Measurements from ENCODE around the gene GALNS.
"Not testable (repeated sequence)": the region's sequence is repeated elsewhere in the genome, so short reads cannot be mapped to it uniquely, and the experiment has no call there.

The GALNS gene

DNA sequence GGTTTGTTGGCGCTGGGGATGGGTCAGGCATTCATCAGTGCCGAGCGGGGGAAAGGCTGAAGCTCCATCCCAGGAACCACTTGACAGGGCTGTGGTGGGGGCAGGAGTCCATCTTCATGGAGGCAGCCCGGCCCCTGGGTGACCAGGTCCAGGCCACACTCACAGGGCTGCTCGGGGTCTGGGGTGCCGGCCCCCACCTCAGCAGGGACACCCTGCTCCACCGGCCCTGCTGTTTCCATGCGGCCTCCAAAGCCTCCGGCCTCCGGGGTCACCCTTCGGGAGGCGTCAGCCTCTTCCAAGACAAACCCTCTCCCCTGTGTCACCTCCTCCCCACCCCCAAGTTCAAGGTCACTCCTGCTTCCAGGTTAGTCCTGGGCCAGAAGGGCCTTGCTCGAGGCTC lies 22.1 kb downstream of the GALNS start:
- DNase-seq: no peak

DNA sequence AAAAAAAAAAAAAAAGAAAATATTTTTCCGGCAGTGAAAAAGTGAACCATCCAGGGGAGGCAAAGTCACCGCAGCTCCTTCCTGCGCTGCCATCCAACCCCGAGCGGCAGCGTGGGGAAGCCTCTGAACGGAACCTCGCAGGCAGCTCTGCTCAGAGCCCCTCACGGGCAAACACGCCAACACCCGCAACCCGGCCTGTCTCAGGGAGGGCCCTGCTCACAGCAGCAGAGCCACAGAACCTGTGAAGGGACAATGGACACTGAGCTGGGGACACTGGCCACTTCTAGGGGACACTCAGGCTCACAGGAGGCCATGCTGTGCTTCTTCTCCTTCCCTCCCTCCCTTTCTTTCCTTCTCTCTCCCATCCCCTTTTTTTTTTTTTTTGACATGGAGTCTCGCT lies 23.7 kb downstream of the GALNS start:
- no peak for DNase-seq

DNA sequence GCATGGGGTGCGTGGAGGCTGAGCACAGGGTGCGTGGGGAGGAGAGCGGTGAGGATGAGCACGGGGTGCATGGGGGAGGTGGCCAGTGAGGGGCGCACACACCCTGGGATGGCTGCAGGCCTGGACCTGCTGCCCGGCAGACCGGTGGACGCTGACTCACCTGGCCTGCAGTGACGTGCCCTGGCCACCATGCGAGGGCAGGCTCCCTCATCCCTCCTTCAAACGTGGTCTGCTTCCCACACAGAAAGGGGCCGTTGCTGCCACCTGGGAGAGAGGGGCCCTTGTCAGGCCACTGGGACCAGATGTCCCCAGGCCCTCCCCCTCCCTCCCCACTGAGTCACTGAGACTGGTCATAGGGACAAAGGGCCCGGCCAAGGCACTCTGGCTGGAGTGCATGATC lies 24.9 kb downstream of the GALNS start:
- DNase-seq: no peak

DNA sequence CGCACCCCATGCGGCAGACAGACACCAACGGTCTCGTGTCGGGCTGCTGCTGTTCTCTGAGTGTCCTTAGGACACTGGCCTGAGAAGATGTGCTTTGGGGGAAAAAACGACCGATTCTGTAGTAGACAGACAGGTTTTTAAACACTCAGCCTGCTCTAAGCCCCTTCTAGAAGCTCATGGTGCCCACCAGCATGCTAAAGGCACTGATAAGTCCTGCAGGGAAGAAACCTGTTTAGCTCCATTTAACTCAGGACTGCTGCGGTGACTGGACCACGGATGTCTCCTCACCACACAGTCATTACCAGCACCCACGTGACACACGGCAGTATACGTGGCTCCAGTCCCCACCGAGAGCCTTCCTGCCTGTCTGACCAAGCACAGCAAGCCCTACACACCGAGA lies 26.0 kb downstream of the GALNS start:
- no peak for DNase-seq

DNA sequence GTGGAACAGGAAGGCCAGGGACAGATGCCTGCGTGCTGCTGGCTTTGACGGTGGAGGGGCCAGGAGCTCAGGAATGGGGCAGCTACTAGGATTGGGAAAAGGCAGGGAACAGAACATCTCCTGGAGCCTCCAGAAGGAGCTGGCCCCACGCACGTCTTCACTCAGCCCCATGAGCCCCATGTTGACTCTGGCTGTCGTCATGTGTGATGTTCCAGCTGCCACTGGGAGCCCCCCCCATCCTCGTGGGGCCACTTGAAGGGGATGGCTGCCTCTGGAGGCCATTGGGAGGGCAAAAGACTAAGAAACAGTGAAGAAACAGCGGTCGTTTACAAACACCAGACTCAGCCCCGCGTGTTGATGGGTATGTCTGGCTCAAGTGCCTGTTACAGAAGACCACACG lies 26.5 kb downstream of the GALNS start:
- DNase-seq: no peak

DNA sequence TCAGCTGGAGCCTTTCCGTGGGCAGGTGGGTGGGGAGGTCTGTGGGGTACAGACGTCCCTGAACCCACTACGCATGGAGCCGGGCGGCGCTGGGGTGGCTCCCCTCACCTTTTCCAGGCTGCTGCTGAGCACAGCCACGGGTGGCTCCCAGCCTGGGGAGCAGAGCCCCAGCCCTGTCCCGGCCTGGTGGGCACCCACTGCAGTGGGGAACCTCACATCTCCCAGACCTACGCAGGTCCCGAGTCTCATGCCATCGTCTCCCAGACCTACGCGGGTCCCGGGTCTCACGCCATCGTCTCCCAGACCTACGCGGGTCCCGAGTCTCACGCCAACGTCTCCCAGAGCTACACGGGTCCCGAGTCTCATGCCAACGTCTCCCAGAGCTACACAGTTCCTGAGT lies 28.0 kb downstream of the GALNS start:
- DNase-seq: no peak

DNA sequence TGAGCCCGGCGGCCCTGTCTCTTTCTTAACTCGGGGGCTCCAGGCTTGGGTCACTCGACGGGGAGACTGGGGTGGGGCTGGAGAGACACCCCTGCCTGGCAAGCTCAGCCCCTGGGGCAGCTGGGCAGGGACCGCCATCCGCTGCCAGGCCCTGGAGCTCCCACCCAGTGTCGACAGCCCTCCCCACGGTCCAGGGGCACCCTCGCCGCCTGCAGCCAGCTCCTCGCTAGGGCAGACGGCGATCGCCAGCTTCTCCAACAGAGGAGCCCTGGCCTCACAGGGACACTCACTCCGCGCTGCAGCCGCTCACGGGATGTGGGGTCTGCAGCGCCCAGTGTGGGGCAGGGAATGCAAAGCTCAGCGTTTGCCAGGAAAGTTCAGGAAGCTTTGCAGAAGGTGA lies 29.0 kb downstream of the GALNS start:
- no peak for DNase-seq

DNA sequence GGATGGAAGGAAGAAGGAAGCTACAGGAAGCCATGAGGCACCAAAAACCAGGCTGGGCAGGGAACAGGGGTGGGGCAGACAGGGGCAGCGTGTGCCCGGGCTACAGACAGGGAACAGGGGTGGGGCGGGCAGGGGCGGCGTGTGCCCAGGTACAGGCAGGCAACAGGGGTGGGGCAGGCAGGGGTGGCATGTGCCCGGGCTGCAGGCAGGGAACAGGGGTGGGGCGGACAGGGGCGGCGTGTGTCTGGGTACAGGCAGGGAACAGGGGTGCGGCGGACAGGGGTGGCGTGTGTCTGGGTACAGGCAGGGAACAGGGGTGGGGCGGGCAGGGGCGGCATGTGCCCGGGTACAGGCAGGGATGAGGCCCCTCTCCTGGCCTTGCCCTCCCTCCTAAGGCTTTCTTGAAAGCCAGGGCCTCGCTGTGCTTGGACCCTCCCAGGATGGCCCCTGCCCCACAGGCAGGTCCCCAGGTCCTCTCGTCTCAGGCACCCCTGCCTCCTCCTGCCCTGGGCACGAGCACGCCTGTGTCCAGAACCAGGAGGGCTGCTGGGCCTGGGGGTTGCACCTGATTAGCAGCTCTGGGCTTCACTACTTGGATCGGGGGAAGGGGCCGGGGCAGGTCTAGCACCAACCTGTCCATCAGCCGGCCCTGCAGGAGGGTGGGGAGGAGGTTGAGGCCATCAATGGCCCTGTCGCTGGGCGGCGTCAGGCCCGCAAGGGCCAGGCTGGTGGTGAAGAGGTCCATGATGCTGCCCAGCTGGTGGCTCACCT lies 30.5 kb downstream of the GALNS start:
- no peak for DNase-seq

DNA sequence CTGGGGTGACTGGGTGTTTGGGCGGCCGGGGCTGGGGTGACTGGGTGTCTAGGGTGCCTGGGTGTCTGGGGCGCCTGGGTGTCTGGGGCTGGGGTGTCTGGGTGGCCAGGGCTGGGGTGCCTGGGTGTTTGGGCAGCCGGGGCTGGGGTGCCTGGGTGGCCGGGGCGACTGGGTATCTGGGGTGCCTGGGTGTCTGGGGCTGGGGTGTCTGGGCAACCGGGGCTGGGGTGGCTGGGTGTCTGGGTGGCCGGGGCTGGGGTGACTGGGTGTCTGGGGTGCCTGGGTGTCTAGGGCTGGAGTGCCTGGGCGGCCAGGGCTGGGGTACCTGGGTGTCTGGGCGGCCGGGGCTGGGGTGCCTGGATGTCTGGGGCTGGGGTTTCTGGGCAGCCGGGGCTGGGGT lies 31.6 kb downstream of the GALNS start:
- DNase-seq: no peak

DNA sequence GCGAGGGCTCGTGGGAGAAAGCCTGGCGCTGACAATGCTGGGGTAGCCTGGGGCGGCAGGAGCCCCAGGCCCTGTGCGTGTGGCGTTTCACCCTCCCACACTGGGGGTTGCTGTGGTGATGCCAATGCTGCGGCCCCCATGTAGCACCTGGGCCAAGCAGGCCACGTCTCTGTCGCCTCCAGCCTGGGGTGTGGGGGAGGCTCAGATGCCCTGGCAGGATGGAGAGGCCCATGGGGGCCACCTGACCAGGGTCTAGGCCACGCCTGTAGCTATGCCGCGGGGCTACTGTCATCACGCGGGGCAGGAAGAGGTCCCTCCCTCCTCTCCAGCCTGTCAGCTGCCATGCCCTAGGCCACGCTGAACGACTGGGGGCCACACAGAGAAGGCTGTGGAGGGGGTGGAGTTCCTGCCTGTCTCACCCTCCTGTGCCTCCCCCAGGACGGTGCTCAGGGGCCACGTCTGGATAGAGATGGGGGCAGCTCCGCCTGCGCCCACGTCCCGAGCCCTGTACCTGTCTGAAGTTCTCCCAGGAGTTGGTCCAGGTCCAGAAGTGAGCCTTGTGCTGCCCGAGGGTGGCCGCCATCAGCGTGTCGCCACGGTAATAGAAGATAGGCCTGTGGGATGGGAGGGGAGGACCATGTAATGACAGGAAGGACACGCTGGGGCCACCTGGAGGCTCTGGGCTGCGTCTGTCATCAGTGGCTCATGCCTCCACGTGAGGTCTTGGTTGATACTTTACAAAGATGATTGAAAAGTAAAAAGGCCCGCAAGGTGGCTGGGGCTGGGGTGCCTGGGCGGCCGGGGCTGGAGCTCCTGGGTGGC lies 32.3 kb downstream of the GALNS start:
- no peak for DNase-seq

DNA sequence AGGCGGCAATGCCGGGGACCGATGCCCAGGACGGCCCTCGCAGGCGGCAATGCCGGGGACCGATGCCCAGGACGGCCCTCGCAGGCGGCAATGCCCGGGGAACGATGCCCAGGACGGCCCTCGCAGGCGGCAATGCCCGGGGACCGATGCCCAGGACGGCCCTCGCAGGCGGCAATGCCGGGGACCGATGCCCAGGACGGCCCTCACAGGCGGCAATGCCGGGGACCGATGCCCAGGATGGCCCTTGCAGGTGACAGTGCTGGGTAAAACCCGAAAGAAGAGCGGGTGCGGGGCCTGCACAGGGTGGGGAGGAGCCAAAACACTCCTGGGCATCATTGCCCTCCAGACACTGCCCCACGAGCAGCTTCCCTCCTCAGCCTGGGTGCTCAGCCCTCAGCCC lies 33.1 kb downstream of the GALNS start:
- DNase-seq: not testable (repeated sequence)

DNA sequence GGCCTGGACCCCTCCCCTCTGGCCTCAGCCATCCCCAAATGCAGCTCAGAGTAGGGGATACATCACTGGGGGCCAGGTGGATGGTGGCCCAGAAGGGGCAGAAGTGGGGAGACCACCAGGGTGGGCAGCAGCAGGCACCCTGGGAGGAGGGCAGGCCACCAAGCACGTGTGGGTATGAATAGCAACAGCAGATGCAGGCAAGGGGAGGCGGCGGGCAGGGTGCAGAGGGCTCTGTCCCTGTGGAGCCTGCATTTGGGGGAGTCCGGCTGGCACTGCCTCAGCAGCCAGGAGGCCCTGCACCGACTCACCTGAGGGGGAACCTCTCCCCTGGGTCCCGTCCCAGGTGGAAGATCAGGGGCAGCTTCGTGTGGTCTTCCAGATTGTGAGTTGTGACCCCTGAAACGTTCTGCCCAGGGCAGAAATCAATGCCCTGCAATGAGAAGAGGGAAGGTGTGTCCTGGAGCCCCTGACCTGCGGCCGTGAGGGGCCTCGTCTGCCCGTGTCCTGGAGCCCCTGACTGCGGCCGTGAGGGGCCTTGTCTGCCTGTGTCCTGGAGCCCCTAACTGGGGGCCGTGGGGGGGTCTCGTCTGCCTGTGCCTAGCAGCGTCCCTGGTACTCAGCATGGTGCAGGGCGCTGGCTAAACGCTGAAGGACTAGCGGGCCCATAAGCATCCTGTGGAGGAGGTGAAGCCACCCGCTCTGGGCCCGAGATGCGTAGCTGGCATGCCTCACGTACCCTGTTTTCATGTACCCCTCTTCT lies 34.3 kb downstream of the GALNS start:
- DNase-seq: no peak

DNA sequence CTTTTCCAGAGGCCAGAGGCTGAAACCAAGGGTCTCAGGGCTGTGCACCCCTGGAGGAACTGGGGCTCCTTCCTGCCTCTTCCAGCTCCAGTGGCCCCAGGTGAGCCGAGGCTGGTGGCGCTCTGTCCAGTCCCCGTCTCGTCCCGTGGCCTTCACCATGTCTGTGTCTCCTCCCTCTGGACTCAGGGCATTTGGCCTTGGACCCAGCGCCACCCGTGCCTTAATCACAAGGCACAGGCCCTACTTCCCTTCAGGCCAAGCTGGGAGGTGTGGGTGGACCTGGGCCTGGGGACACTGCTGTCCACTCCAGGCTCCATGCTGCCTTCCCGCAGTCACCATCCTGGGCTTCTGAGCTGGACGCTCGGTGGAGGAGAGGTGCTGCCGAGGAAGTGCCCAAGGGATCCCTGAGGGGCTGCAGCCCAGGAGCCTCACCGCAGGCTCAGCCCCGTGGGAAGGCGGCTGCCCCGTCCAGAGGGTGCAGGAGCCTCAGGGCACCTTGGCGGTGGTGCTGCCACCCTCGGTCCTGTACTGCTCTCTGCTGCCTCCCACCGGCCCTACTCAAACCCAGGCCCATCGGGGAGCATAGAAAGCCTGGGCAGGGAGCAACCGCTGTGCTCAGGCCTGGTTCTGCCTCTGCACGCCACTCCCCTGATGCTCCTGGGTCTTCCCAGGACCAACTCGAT lies 35.4 kb downstream of the GALNS start:
- no peak for DNase-seq

DNA sequence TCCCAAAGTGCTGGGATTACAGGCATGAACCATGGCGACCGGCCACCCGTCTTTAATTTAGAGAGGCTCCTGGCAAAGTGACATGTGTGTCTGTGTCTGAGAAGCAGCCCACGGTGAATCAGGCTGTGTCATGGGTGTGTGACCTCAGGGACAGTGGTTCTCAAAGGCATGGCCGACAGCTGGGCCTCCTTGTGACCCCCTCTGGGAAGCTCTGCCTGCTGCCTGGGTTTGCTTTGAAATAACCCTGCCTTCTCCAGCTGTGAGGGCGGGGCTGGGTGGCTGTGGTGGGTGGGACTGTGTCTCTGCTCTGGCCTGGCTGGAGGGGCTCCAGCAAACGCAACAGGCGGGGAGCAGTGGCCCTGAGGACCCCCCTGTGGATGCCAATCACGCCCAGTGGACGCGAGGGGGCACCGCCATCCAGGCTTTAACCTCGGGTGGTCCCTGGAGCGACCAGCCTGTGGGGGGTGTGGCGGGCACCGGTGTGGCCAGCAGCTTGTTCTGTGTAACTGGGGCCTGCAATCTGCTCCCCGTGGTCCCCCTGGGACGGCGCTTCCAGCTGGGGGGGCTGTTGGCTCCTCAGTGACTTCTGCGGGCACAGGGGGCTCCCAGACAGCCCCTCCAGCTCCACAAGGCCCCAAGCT lies 36.2 kb downstream of the GALNS start:
- no peak for DNase-seq

DNA sequence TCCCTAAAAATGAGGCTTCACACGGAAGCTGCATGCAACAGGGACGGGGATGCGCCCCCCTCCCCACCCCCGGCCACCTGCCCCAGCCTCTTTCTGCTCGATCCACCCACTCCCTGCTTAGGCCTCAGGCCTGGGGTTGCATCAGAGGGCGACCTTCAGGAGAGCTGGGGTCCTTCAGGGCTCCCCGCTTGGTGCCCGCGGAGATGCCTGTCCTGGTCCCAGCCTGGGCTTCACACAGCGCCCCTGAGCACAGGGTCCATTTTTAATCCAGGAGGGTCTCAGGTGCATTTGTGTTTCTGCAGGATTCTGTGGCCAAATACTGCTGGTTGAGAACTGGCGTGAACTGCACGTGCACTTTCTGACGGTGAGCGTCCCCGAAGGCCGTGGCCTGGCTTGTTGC lies 37.6 kb downstream of the GALNS start:
- no peak for DNase-seq

DNA sequence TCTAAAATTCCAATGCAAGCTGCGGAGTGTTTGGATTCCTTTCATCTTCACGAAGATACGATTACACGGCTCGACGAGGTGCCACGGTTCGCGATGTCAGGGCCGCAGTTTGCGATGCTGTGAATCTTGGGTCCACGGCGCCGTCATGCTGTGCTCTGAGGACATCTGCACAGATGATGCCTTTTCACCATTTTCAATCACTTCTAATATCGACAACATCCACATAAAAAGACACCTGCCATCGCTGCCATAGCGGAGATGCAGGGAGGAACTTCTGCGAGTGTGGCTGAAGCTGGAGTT lies 38.2 kb downstream of the GALNS start:
- no peak for DNase-seq

DNA sequence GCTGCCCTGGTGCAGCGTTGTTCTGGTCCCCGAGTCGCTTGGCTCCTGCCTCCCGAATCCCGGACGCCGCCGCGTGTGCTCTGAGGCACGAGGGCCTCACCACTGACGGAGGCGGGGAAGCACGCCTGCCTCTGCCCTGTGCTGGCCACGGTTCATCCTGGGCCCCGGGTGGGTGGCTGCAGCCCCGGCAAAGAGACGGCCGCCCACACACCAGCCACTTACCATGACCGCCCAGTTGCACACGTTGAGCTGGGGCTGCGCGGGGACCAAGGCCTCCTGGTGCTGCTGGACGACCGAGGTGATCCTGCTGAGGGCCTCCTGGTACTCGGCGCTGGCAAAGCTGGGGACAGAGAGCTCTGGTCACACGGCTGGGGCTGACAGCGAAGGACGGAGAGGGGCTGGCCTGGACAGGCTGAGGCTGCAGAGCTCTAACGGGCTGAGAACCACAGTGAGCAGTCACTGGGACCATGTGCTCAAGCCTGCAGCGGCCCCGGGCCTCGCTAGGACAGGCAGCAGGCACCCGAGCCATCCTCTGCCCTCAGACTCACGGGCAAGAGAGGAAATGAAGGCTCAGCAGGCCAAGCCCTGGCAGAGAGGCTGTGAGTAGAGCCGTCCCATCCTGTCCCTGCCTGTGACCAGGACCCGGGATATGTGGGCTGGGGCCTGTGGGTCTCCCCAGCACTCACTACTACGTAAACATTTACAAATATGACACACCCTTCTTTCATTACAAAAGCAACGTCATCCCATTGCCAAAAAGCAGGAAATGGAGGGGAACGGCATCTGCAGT lies 38.8 kb downstream of the GALNS start:
- DNase-seq: no peak

DNA sequence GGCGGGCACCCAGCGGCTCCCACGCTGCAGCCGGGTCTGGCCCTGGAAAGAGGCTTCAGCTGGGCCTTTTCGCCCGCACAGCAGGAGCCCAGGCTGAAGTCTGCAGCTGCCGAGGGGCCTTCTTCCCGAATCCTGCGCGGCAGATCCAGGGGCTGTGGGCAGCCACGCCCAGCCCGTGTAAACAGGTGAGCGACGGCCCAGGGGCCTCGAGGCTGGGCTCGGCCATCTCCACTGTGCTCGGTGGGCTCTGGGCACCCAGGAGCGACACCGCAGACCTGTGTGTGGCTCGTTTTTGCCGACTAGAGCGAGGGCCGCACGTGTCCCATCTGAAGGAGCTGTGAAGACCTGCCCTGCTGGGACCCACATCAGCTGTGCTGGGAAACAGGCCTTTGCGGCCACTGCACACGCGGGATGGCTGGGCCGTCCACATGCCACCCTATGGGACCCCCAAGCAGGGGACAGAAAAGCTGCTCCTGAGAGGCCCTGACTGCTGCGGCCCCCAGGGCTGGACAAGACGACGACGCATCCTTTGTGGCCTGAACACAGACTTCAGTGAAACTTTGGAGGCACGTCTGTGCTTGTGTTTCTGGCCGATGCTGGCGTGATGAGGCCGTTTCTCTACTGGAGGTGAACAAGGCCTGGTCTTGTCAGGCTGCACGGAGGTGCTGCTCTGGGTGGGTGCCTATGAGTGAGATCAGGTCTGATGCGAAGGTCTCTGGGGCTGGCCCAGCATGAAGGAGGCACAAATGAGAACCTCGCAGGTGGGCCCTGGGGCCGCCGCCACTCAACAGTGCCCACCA lies 39.8 kb downstream of the GALNS start:
- no peak for DNase-seq

DNA sequence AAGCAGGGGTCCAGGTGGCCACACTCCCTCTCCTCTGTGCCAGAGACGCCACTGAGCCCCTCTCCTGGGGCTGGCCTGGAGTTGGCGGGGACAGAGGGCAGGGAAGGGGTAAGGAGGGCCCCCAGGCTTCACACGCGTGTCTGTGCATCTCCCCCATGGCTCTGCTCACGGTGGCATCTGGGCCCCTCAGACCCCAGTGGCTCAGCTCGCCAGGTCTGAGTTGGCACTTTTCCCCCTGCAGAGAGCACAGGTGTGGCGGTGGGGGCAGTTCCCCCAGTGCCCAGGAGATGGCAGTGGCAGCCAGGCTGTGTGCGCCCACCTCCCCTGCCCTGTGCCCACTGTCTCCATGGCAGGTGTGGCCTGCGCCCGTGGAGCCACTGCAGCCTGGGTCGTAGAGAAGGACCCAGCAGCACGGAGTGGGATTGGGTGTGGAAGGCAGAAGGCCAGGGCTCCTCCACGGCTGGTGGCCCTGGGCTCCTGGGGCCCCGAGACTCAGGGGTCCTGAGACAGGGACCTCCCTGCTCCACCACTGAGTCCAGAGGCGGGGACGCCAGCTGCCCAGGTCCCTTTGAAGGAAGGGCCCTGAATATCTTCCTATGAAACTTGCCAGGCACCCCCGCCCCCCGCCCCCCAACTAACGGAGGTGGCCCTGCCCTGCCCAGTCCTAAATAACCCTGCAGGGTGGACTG lies 40.7 kb downstream of the GALNS start:
- peak in 2 of 5 donors; percentile 30 to 37 for DNase-seq

DNA sequence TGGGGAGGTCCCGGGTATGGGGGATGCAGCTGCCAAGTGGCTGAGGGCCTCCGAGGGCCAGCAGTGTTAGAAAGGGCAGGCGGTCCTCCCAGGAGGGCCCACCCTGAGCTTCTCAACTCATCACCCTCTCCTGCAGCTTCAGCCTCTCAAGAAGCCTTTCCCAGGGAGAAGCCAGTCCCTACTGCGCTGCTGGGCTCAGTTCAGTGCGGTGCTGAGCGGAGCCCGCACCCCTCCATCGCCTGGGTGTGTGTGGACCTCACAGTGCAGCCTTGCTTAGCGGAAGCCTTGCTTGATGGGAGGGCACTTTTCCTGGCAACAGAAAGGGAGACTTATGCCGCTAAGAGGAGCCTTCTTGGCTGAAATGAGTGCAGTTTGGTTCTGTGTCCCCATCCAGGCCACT lies 41.5 kb downstream of the GALNS start:
- no peak for DNase-seq
